Ammon's horn (tissue), 1 donor: ENCODE measurements around the gene LYST.

Experiments
- DNase-seq: peaks from one replicate; pipeline ENCODE4 v3.0.0-alpha.2; 2016; ENCODE audit warnings: low spot score

LYST gene

DNA sequence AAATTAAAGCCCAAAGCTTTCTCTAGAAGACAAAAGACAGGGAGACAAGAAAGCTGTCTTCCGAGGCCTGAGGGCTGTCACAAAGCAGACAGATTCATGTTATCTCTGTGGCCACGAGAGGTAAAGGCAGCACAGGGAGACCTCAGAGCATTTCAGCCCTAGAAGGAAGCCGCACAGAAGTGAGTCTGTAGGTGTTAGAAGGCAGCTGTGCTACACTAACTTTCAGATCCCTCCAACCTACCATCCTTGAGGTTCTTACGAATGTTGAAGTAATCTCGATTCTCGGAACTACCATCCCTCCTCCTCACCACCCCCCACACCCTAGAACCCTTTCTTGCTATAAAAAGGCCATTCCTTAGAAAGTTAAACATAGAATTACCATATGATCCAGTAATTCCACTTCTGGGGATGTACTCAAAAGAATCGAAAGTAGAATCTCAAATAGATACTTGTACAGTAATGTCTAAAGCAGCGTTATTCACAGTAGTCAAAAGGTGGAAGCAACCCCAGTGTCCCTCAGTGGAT, 21.5 kb upstream of the LYST start:
- DNase-seq = no peak

DNA sequence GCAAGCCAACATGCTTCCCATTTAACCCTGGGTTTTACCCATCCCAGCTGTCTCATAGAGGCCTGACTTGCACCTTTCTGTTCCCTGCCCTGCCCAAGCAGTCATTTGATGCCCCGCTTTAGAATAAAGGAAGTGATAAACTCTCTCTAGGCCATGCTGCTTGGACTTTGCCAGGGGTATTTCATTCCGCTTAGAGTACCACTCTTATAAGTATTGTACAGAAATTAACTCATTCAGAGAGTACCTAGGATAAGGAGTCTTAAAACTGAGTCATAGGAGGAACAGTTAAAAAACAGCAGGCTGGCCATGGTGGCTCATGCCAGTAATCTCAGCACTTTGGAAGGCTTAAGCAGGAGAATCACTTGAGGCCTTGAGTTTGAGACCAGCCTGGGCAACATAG, 21.0 kb upstream of the LYST start:
- DNase-seq = no peak

DNA sequence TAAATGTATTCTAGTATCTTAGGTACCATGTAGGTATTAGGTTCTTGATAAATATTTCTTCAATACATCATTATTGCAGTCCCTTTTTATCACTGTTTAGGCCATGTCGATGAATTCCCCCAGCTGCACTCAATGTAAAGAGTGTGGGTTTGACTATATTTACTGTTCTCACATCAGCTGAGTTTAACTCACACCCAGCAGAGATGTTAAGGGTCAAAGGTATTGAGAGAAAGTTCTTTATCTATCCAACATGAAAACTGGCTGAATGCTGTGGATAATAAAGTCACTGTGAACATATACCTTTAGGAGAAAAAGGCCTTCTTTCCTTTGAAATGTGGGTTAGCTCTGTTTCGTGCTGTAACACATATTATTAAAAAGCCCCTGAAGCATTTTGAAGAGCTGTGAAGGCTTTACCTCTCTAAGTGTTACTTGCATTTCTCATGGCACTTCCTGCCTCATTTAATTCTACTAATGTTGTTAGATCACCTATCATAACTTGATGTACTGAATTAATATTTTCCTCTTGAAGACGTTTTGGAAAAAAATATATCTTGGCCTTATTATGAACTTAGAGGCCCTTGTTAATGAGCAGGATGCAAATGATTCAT, 19.1 kb upstream of the LYST start:
- no peak for DNase-seq

DNA sequence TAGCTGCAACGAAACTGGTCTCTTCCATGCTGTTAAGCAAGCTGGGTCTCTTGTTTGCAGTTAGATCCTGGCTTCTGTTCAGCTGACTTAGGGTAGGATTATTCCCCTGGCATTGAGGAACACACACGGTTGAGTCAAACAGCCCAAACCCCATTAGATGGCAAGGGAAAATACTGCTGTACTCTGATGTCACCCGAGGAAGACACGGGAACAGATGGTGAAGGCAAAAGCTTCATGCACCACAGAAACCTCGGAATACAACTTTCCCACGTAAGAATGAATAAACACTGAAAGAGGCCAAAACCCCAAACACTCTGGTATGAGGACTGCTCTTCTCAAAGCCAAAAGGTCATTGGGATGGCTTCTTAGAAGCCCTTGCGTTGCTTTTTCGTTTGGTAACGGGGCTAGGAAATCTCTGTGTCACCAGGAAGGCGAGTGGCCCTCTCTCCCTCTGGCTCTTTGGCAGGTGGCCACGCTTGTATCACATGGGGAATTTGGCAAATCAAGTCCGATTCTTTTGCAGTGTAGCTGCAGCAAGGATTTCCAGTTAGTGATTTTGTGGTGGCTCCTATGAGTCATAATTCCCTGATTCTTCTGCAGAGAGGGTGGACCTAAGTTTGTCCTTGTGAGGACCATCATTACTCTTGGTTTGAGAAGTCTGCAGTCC, 16.7 kb upstream of the LYST start:
- peak; percentile 89 for DNase-seq

DNA sequence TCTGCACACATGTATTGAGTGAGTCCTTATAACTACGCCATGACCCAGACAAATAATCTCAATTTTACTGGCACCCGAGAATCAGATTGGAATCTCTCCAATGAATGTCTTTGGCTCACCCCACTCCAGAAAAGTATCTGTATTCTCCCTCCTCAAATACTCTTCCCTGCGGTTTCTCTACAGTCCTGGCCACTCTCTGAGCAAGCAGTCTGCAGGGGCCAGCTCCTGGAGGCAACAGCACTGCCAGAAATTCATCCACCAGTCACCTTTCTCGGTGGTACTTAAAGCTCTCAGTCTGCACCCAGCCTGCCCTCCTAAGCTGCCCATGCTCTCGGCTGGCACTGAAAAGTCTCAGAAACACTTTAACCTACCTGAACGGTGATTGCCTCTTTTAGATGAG, 16.1 kb upstream of the LYST start:
- no peak for DNase-seq

DNA sequence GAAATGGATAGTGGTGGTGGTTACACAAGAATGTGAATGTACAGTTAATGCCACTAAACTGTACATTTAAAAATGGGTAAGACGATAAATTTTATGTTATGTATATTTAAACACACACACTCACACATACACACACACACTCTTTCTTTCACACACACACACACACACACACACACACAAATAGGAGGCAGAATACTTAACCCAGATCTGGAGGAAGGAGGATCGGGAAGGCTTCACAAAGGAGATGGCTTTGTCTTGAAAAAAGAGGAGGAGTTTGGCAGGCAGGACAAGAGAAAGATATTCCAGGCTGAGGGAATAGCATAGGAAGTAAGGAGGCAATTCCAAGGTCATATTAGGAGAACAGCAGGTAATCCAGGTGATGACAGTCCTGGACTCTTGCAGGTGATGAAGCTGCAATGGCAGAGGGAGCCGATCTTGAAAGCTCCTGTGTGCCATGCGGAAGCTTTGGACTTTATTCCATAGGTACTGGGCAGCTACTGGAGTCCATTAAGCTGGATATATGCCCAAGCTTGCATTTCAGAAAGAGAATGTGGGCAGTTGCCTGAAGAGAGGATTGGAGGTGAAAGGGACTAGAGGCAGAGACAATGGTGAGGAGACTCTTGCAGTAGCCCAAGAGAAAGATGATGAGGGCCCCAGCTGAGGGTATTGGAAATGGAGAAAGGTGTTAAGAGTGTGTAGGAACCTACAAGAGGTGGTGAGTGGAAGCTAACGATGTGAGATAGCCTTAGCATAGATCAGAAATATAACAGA, 15.4 kb upstream of the LYST start:
- no peak for DNase-seq

DNA sequence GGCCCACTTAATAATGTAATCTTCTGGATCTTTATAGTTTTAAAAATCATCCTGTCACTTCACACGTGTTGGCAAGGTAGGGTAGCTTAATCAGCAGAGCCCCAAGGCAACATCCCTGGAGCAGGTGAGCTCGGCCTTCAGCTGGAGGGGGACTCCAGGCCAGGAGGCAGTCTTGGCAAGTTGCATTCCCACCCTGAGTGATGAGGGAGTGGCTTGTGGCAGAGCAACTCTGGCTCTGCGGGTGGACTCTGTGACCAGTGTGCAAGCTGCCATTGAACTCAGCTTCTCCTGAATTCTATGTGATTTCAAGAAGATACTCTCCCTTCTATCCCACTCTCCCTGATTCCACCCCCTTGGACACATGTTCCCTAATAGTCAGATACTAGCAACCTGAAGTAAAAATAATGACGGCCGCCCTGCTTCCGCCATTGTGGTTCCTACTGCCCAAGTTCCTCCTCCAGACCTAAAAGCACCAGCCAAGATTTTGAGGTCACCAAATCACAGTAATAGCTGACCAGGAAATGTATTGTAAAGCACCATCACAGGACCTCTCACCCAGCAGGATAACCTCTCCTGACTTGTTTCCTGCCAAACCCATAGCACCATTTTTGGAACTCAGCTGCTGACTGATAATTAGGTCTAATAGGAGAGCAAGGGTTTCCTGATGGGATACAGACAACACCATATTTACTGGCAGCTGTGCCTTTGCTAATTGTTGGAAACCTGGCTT, 11.5 kb upstream of the LYST start:
- peak; percentile 55 for DNase-seq

DNA sequence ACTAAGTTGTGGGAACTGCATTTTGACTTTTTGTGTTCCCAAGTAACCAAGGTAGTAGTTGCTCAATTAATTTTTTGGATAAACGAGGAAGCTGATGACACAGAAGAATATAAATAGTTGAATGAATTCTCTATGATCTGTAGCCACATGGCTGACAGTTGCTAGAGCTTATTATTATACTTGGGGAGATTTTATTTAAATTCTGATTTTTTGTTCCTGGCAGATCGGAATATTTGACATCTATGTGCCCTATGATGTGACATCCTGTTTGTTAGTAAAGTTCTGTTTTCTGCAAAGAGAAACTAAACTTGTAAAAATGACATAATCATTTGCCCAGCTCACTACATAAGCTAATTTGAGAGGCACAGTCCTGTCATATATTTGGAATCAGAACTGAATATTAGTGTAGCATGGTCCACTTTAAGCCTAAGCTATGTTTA, 9.7 kb upstream of the LYST start:
- no peak for DNase-seq

DNA sequence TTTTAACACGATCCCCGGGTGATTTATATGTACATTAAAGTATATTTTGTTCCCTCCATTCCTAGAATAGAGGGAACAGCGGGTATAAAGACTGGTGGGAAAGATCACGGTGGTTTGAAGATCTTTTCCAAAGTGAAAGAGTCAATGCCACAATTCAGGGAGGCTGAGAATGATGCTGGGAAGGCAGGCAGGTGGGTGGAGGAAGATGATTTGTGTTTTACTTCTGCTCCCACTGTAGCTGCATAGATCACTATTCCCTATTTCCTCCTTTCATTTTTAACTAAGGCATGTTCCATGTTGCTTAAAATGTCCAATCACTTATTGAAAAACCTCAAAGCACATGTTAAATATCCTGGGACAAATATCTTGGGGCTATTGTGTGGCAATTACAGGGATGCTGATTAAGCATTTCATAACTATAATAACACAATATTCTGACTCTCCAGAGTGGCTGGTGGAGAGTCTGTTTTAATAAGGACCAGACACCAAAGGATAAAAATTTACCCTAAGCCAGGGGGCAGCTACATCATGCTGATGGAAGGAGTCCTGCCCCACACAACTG, 8.4 kb upstream of the LYST start:
- DNase-seq = no peak

DNA sequence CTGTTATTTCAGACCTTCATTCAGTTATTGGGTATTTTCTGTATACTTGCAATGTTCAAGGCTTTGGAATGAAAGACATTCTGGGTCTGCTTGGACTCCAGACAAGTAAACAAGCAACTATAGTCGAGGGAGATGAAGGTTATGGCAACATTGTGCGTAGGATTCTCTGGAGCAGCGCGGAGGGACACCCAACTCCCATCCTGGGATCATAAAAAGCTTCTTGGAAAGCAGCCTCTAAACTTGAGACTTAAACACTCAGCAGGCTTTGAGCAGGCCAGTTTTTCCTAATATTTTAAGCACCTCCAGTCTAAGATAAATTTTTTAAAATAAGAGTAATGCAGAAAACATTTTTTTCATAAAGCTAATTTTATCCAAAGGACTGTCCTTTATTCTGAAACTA, 7.6 kb upstream of the LYST start:
- no peak for DNase-seq

DNA sequence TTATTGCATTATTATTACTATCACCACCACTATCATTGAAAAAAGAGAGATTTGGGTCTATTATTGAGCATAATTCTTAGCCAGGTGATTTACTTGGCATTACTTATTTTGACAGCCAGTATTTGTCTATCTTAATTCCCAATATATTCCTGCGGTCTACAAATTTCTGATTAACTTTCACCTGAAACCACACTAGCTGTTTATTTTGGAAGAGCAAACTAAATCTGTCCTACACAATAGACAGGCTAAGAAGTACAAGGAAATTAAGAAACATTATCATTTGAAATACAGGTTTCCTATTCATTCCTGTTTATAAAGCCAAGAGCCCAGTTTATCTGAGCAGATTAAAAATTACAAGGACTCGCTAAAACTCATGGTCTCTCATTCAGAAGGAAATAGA, 6.9 kb upstream of the LYST start:
- DNase-seq = no peak

DNA sequence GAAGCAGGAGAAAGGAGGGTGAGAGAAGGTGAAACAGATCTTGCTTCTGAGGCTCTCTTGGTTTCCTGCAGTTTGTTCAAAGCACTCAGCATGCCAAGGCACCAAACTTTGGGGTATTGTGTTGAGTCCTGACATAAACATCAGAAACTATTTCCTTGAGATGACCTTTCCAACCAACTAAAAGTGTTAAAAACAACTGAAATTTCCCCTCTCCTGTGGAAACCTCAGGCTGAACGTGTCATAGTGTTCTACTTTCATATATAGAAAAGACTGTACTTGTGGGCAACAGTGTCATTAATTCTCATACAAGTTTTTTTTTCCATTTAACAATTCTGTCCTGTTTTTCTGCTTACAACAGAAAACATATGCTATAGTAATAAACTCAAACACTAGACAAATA, 6.3 kb upstream of the LYST start:
- no peak for DNase-seq

DNA sequence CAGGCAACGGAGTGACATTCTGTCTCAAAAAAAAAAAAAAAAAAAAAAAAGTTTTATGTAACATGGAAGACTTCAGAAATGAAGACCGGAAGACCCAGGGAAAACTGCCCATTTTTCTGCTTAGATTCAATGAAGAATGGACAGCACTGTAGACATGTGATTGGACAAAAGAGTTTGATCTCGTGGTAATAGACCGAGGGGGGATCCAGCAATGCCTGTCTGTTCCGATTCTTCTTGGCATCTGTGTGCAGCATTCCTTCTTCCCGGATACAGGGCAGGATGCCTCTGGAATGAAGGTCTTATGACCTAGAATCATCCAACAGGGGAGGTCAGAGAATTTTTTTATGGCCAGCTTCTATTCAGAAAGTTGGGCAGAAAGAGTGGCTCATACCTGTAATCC, 5.6 kb upstream of the LYST start:
- DNase-seq = no peak

DNA sequence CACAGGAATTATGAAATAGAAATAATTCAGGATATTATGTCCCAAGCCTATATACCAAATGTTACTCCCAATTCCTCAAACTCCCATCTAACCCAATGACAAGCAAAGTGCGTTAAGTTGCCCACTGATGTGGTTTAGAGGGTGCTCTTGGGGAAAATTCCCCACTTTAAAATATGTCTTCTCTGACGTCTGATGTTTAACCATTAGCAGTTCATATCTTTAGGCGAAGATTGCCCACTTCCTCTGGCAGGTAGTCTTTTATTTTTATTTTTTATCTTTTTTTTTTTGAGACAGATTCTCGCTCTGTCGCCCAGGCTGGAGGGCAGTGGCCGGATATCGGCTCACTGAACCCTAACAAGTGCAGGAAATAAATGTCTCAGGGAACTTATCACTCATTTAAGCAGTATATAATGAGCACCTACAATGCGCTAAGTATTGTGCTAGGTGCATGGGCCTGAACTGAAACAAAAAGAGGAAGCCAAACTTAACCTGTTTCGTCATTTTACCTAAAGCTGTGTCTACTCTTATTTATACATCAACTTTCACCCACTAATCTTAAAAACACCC, 1.3 kb upstream of the LYST start:
- no peak for DNase-seq

DNA sequence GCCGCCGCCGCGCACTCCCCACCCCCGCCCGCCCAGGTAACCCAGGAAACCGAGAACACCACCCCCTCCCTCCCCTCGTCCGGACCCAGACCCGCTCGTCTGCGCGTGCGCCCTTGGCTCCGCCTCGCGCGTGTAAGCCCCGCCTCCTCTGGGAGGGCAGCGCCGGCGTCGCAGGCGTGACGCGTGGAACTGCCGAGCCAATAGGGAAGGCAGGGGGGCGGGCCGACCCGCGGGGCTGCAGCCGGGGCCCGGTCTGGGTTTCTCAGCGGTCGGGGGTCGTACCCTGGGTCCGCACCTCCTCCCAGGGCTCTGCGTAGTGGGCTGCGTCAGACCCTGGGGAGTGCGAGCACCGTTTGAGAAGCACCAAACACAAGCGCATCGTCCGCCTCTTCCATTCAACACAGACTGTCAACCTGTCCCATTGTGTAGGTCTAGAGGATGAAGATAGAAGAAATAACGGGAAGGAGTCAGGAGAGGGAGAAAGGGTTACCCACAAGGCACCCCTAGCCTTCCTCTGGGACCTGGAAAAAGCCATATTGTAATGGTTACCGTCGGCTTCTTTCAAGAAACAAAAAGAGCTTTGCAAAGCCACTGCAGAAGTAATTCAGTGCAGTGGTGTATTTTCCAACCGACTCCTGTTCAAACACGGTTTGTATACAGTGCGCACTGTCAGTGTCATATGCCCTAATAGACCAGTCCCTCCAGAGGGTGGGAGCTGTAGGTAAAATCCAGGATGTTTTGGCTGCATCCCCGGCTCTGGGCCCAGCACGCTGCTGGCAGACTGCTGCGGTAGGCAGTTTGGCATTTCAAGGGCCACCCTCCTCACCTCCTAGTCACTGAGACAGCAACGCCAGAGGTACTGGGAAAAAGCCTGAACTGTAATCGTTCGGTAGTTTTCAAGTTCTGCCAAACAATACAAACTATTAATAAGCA, 473 bp upstream of the LYST start:
- peak; percentile 98 for DNase-seq

DNA sequence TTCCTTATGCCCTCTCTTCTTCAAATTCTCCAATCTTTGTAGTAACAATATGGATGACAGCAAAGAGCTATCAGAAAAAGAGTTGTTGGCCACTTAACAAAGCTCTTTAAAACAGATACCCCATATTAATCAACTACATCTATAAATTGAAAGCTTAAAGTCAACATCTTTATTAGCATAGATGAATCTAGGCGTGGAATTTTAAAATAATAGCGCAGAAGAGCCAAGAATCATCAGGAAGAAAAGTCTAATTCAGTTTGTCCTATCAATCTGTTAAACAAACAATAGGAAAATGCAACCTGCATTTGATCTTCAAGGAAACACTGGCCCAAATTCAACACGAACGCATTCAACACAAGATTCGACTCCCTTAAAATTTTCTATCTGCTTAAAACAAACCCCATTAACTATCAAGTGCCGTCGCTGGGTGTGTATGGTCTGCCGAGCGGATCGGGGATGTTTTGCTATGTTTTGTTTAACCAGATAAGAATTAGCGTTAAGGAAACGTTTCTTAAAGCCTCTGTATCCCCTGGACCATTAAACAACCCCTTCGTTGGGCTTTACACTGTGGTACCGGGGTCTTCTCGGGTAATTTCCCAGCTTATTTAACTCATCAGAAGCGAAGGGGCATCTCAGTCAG, 1.0 kb downstream of the LYST start:
- peak; percentile 21 for DNase-seq

DNA sequence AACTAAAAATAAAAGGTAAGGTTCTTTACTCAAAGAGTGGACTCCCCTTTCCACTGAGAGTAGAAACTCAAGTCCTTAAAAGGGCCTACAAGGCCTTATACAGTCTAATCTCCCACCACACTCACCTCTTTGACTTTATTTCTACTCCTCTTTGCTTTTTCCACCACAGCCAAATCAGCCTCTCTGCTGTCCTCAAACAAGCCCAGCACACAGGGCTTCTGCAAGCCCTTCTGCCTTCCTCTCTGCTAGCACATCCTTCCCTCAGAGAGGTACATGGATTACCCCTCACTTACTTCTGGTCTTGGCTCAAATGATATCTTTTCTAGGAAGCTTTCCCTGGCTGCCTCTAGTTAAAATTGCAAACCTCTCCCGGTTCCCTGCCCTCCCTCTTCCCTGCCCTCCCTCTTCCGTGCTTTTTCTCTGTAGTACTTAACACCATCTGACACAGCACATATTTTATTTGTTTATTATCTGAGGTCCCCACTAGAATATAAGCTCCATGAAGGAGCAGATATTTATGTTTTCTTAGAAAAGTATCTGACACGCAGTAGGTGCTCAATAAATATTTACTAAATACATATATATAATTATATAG, 1.7 kb downstream of the LYST start:
- DNase-seq = no peak

DNA sequence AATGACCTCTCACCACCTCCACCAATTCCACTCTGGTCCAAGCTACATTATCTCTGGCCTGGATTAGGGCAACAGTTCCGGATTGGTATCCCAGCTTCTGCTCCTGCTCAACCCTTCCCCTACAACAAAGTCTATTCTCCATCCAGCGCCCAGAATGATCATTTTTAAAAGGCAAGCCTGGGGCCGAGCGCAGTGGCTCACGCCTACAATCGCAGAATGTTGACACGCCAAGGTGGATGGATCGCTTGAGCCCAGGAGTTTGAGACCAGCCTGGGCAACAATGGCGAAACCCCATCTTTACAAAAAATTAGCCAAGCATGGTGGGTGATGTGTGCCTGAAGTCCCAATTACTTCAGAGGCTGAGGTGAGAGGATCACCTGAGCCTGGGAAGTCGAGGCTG, 2.2 kb downstream of the LYST start:
- no peak for DNase-seq

DNA sequence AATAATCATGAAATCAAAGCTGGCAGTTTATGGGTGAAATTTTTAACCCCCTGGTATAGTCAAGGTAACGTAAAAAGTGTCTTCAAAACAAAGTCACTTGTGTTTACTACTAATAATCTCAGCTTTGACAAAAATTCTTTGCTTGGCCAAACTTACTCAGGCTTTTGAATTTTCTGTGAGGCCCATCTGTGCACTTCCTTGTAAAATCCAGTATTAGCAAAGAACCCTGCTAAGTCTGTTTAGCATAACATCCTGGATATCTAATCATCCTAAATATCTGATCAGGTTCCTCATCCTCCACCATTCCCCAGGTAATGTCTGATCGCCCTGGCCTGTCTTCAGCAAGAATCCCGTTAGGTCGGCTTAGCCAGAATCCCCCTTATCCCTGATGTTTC, 3.0 kb downstream of the LYST start:
- DNase-seq = no peak

DNA sequence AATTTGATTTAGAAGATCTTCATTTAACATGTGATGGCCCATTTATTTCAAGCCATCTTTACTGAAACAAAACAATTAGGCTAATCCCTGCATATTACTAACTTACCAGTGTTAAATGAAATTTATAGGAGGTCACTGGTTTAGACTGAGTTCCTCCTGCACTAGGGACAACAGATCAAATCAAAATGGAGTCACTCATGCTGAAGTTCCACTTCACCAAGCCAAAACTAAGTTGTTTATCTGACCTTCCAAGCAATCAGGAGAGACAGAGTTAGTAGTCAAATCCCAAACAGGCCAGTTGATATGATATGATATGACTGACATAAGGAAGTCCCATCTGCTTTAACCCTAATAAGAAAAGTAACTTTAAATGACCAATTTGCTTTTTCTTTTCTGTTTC, 4.8 kb downstream of the LYST start:
- DNase-seq = no peak
